Nephron progenitor cell (in vitro differentiated cells): ENCODE results near the gene KIF16B.

ENCODE experiments used
- DNase-seq: peaks from one replicate; pipeline ENCODE4 v3.0.0; 2021
- H3K27ac Mint-ChIP-seq: 2 replicates; pipeline ENCODE4 v1.8.0; 2021; ENCODE audit warnings: mild to moderate bottlenecking, moderate library complexity, mixed read lengths
- H3K27me3 Mint-ChIP-seq: 2 replicates; pipeline ENCODE4 v1.8.0; 2021; ENCODE audit warnings: mild to moderate bottlenecking, low read depth, mixed read lengths; ENCODE audit not compliant: poor library complexity
- H3K36me3 Mint-ChIP-seq: 2 replicates; pipeline ENCODE4 v1.8.0; 2021; ENCODE audit warnings: low read depth, mixed read lengths
- H3K4me1 Mint-ChIP-seq: 2 replicates; pipeline ENCODE4 v1.8.0; 2021; ENCODE audit warnings: mixed read lengths
- H3K4me3 Mint-ChIP-seq: 2 replicates; pipeline ENCODE4 v1.8.0; 2021; ENCODE audit warnings: mild to moderate bottlenecking, moderate library complexity, mixed read lengths
- H3K9me3 Mint-ChIP-seq: 2 replicates; pipeline ENCODE4 v1.8.0; 2021; ENCODE audit warnings: mild to moderate bottlenecking, moderate library complexity, mixed read lengths
- CTCF ChIP-seq: fragments of 200-600 bp; sonication (generic); IDR thresholded peaks from 2 replicates; pipeline ENCODE4 v1.5.0; 2021; ENCODE audit warnings: antibody characterized with exemption

Gene KIF16B

GRCh38 chr20:16556301-16556700, 16.9 kb downstream of the KIF16B start:
- H3K27ac Mint-ChIP-seq: no peak overlapping the region
- peaks cover 13% of the 10 kb centered on the region for H3K36me3 Mint-ChIP-seq
- peaks cover 41% of the 10 kb centered on the region for H3K4me1 Mint-ChIP-seq
- peaks cover 15% of the 10 kb centered on the region for H3K9me3 Mint-ChIP-seq
- H3K27me3 Mint-ChIP-seq: peaks cover 3% of the 10 kb centered on the region
- no peak for TF ChIP-seq CTCF
- no peak overlapping the region for H3K4me3 Mint-ChIP-seq
- DNase-seq: no peak

GRCh38 chr20:16555754-16556153, 17.5 kb downstream of the KIF16B start:
- no peak for DNase-seq
- peaks cover 15% of the 10 kb centered on the region for H3K36me3 Mint-ChIP-seq
- H3K9me3 Mint-ChIP-seq: peaks cover 17% of the 10 kb centered on the region
- H3K27me3 Mint-ChIP-seq: peaks cover 3% of the 10 kb centered on the region
- TF ChIP-seq CTCF: no peak
- no peak overlapping the region for H3K27ac Mint-ChIP-seq
- H3K4me3 Mint-ChIP-seq: no peak overlapping the region
- H3K4me1 Mint-ChIP-seq: peaks cover 42% of the 10 kb centered on the region

GRCh38 chr20:16554766-16555543, 18.3 kb downstream of the KIF16B start:
- Mint-ChIP-seq H3K9me3 (peaks cover 22% of the 10 kb centered on the region), H3K4me3 (no peak overlapping the region), H3K27ac (no peak overlapping the region), H3K27me3 (peaks cover 3% of the 10 kb centered on the region), H3K4me1 (peaks cover 42% of the 10 kb centered on the region), H3K36me3 (peaks cover 15% of the 10 kb centered on the region)
- no peak for DNase-seq
- no peak for TF ChIP-seq CTCF

GRCh38 chr20:16553684-16554083, 19.6 kb downstream of the KIF16B start:
- peaks cover 22% of the 10 kb centered on the region for H3K9me3 Mint-ChIP-seq
- peaks cover 15% of the 10 kb centered on the region for H3K36me3 Mint-ChIP-seq
- H3K27me3 Mint-ChIP-seq: peaks cover 3% of the 10 kb centered on the region
- no peak for TF ChIP-seq CTCF
- no peak overlapping the region for H3K4me3 Mint-ChIP-seq
- DNase-seq: no peak
- H3K27ac Mint-ChIP-seq: no peak overlapping the region
- H3K4me1 Mint-ChIP-seq: peaks cover 42% of the 10 kb centered on the region

- TF ChIP-seq CTCF: no peak
- no peak for DNase-seq
- Mint-ChIP-seq H3K27ac (no peak overlapping the region), H3K4me1 (peaks cover 46% of the 10 kb centered on the region), H3K9me3 (peaks cover 22% of the 10 kb centered on the region), H3K4me3 (no peak overlapping the region), H3K36me3 (peaks cover 15% of the 10 kb centered on the region), H3K27me3 (peaks cover 3% of the 10 kb centered on the region)
Observed at GRCh38 chr20:16553101-16553500, 20.1 kb downstream of the KIF16B start.

- peaks cover 55% of the 10 kb centered on the region for H3K4me1 Mint-ChIP-seq
- peaks cover 15% of the 10 kb centered on the region for H3K36me3 Mint-ChIP-seq
- peaks cover 22% of the 10 kb centered on the region for H3K9me3 Mint-ChIP-seq
- no peak for DNase-seq
- TF ChIP-seq CTCF: no peak
- no peak overlapping the region for H3K27ac Mint-ChIP-seq
- H3K4me3 Mint-ChIP-seq: no peak overlapping the region
- peaks cover 3% of the 10 kb centered on the region for H3K27me3 Mint-ChIP-seq
Observed at GRCh38 chr20:16552015-16552414, 21.2 kb downstream of the KIF16B start.
